HEK293 (cell line): ENCODE measurements around the gene ECE1.
A peak's percentile ranks its signal among the peaks of the same experiment; 100 is the strongest.

Experiments
- GLIS2 ChIP-seq: fragments of 450-650 bp; formaldehyde crosslinking; IDR thresholded peaks from 2 replicates; pipeline ENCODE4 v1.5.1; 2016; ENCODE audit warnings: missing biosample characterization, missing genetic modification characterization
- HOXC10 ChIP-seq: sonication (generic); formaldehyde crosslinking; IDR thresholded peaks from 2 replicates; pipeline ENCODE4 v1.8.1; 2023; ENCODE audit warnings: mild to moderate bottlenecking, missing genetic modification reagents
- ZNF311 ChIP-seq: fragments of 450-650 bp; formaldehyde crosslinking; IDR thresholded peaks from 2 replicates; pipeline ENCODE4 v1.5.1; 2017; ENCODE audit warnings: missing biosample characterization, missing genetic modification characterization, borderline replicate concordance
- ZNF549 ChIP-seq: fragments of 450-650 bp; IDR thresholded peaks from 2 replicates; pipeline ENCODE4 v1.5.1; 2018; ENCODE audit warnings: missing biosample characterization, missing genetic modification characterization, mild to moderate bottlenecking, inconsistent platforms, moderate library complexity
- TF ChIP-seq, protein P1 (sequence below): fragments of 450-650 bp; formaldehyde crosslinking; IDR thresholded peaks from 2 replicates; pipeline ENCODE4 v1.5.1; 2016; ENCODE audit warnings: missing biosample characterization, missing genetic modification characterization
- TF ChIP-seq, protein P2 (sequence below): fragments of 450-650 bp; formaldehyde crosslinking; IDR thresholded peaks from 2 replicates; pipeline ENCODE4 v1.5.1; 2016; ENCODE audit warnings: missing biosample characterization, missing genetic modification characterization
- TF ChIP-seq, protein P3 (sequence below): fragments of 450-650 bp; IDR thresholded peaks from 2 replicates; pipeline ENCODE4 v1.5.1; 2018; ENCODE audit warnings: missing biosample characterization, mild to moderate bottlenecking, missing genetic modification characterization

GRCh38 chr1:21337928-21338572 lies 47.8 kb upstream of the ECE1 start:
- TF ChIP-seq, protein P1, sequence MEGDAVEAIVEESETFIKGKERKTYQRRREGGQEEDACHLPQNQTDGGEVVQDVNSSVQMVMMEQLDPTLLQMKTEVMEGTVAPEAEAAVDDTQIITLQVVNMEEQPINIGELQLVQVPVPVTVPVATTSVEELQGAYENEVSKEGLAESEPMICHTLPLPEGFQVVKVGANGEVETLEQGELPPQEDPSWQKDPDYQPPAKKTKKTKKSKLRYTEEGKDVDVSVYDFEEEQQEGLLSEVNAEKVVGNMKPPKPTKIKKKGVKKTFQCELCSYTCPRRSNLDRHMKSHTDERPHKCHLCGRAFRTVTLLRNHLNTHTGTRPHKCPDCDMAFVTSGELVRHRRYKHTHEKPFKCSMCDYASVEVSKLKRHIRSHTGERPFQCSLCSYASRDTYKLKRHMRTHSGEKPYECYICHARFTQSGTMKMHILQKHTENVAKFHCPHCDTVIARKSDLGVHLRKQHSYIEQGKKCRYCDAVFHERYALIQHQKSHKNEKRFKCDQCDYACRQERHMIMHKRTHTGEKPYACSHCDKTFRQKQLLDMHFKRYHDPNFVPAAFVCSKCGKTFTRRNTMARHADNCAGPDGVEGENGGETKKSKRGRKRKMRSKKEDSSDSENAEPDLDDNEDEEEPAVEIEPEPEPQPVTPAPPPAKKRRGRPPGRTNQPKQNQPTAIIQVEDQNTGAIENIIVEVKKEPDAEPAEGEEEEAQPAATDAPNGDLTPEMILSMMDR (tag by site-specific recombination), result no peak
- TF ChIP-seq ZNF311 (tag by site-specific recombination) (no peak), GLIS2 (tag by site-specific recombination) (no peak), HOXC10 (CRISPR knock-in tag) (no peak), ZNF549 (tag by site-specific recombination) (no peak)
- TF ChIP-seq, protein P2, sequence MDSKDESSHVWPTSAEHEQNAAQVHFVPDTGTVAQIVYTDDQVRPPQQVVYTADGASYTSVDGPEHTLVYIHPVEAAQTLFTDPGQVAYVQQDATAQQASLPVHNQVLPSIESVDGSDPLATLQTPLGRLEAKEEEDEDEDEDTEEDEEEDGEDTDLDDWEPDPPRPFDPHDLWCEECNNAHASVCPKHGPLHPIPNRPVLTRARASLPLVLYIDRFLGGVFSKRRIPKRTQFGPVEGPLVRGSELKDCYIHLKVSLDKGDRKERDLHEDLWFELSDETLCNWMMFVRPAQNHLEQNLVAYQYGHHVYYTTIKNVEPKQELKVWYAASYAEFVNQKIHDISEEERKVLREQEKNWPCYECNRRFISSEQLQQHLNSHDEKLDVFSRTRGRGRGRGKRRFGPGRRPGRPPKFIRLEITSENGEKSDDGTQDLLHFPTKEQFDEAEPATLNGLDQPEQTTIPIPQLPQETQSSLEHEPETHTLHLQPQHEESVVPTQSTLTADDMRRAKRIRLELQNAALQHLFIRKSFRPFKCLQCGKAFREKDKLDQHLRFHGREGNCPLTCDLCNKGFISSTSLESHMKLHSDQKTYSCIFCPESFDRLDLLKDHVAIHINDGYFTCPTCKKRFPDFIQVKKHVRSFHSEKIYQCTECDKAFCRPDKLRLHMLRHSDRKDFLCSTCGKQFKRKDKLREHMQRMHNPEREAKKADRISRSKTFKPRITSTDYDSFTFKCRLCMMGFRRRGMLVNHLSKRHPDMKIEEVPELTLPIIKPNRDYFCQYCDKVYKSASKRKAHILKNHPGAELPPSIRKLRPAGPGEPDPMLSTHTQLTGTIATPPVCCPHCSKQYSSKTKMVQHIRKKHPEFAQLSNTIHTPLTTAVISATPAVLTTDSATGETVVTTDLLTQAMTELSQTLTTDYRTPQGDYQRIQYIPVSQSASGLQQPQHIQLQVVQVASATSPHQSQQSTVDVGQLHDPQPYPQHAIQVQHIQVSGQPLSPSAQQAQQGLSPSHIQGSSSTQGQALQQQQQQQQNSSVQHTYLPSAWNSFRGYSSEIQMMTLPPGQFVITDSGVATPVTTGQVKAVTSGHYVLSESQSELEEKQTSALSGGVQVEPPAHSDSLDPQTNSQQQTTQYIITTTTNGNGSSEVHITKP (tag by site-specific recombination), result 0 out of 2 replicates have a peak, but pooled peaks have one; percentile 23
- TF ChIP-seq, protein P3, sequence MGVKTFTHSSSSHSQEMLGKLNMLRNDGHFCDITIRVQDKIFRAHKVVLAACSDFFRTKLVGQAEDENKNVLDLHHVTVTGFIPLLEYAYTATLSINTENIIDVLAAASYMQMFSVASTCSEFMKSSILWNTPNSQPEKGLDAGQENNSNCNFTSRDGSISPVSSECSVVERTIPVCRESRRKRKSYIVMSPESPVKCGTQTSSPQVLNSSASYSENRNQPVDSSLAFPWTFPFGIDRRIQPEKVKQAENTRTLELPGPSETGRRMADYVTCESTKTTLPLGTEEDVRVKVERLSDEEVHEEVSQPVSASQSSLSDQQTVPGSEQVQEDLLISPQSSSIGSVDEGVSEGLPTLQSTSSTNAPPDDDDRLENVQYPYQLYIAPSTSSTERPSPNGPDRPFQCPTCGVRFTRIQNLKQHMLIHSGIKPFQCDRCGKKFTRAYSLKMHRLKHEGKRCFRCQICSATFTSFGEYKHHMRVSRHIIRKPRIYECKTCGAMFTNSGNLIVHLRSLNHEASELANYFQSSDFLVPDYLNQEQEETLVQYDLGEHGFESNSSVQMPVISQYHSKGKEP (tag by site-specific recombination), result no peak
